ENCODE measurements around the gene GOLGA6D.
"Not testable (repeated sequence)": the region's sequence is repeated elsewhere in the genome, so short reads cannot be mapped to it uniquely, and the experiment has no call there.

GRCh38 chr15:75282572-75282971 is at the start of gene GOLGA6D:
- TF ChIP-seq POLR2A, CTCF (IDR thresholded peaks at IDR 0.05): not testable (repeated sequence)

All from uterus (tissue), 2 donors.